Bronchial epithelial cell (primary cell): ENCODE data around the gene FBXL15. TPM values are rescaled to one million over a fixed set of nuclear protein-coding genes. Genes with fewer than 3 reads are reported as not detected.

Source experiments
- DNase-seq: peaks from one replicate; pipeline ENCODE4 v3.0.0-alpha.2; 2010; ENCODE audit warnings: low read depth
- FAIRE-seq: peaks from 2 replicates; lab custom pipeline; 2011; peaks lifted over from hg19 to GRCh38; lab: Jason Lieb, UNC
- H3K27me3 ChIP-seq: 2 replicates; pipeline ENCODE4 v1.5.1; 2011; ENCODE audit warnings: low read length; ENCODE audit not compliant: control insufficient read depth, insufficient read depth
- H3K36me3 ChIP-seq: 2 replicates; pipeline ENCODE4 v1.5.1; 2011; ENCODE audit warnings: low read length; ENCODE audit not compliant: control insufficient read depth, insufficient read depth
- H3K4me3 ChIP-seq: 2 replicates; pipeline ENCODE4 v1.5.1; 2011; ENCODE audit warnings: mild to moderate bottlenecking, low read depth, low read length, control low read depth
- total RNA-seq: library from RNA; depleted of rRNA; stranded (reverse); fragments of >200 nt; gene quantifications from 2 replicates; pipeline ENCODE4 v1.2.1, GENCODE V29; 2014
- TF ChIP-seq, protein P1 (sequence below): IDR thresholded peaks from 2 replicates; pipeline ENCODE4 v1.5.1; 2011; ENCODE audit warnings: mild to moderate bottlenecking, moderate library complexity, low read length, control low read depth, inconsistent platforms; ENCODE audit not compliant: insufficient read depth, severe bottlenecking

The FBXL15 gene
- total RNA-seq, 1 donor from 2014 or later, result 9.7 TPM

DNA sequence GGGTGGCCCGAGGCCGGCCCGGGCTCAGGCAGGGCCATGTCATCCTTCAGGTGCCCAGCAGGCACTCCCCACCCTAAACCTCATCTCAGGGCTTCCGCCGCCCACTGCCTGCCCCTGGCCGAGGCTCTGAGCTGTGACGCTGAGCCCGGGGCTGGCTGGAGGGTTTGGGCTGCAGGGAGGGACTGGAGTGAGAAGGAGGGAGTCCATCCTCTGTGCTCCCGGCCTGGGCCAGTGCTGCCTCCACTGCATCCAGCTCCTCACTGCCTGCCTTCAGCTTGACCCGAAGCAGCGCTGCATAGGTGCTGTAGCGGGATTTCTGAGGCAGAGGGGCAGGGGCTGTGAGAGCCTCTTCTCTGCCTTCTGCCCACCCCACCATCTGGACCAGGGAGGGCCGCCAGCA lies 17.5 kb upstream of the FBXL15 start:
- H3K36me3 ChIP-seq, result peaks cover 27% of the 10 kb centered on the region
- H3K27me3 ChIP-seq, result peaks cover 3% of the 10 kb centered on the region
- FAIRE-seq, result no peak
- H3K4me3 ChIP-seq, result no peak overlapping the region
- no peak for DNase-seq
- TF ChIP-seq, protein P1, sequence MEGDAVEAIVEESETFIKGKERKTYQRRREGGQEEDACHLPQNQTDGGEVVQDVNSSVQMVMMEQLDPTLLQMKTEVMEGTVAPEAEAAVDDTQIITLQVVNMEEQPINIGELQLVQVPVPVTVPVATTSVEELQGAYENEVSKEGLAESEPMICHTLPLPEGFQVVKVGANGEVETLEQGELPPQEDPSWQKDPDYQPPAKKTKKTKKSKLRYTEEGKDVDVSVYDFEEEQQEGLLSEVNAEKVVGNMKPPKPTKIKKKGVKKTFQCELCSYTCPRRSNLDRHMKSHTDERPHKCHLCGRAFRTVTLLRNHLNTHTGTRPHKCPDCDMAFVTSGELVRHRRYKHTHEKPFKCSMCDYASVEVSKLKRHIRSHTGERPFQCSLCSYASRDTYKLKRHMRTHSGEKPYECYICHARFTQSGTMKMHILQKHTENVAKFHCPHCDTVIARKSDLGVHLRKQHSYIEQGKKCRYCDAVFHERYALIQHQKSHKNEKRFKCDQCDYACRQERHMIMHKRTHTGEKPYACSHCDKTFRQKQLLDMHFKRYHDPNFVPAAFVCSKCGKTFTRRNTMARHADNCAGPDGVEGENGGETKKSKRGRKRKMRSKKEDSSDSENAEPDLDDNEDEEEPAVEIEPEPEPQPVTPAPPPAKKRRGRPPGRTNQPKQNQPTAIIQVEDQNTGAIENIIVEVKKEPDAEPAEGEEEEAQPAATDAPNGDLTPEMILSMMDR, result no peak

DNA sequence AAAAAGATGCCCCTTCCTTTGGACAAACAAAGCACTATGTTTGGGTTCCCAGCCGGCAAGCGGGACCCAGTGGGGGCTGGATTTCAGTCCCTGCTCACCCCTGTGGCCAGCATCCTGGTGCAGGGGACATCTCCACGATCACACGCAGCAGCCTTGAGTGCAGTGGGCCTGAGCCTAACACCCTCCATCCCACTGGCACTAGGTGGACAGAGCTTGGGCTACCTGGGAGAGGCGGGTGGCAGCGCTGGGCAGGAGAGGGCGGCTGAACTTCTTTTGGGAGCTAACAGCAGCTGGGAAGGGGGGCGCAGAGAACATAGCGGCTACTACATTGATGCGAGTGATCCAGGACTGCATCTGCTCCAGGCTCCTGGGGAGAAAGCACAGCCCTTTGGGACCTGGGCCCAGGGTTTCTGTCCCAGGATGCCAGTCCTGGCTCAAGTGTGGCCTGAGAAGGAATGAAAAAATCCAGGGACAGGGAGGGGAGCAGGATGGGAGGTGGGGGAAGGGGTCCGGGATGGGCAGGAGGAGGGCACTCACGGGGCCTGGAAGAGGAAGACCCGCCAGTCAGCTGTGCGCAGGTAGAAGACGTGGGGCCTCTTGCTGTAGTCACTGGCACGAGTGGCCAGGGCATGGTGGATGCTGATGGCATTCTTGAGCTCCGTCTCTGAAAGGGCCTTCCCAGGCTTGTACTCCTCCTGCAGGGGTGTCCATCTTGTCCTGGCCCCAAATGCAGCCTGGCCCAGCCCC lies 16.1 kb upstream of the FBXL15 start:
- H3K4me3 ChIP-seq, result no peak overlapping the region
- TF ChIP-seq, protein P1, result no peak
- FAIRE-seq (no peak), DNase-seq (no peak)
- H3K36me3 ChIP-seq, result peaks cover 27% of the 10 kb centered on the region
- H3K27me3 ChIP-seq, result peaks cover 12% of the 10 kb centered on the region

DNA sequence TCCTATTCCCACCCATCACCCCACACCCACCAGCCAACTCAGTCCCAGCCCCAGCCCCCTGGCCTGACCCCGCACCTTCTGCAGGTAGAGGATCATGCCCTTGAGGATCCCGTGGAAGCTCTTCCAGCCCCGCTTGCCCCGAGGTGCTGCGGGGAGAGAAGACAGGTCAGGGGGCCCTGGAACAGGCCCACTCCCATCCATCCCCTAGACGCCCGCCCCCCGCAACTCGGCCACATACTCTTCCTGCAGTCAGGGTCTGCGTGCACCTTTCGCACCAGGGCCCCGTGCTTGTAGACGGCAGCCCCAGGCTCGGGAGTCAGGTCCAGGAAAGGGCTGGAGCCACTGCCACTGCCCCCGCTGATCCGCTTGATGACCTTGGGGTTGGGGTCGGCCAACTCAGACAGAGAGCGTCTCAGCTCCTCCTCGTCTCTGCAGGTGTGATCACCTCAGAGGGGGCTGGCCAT lies 15.5 kb upstream of the FBXL15 start:
- Histone ChIP-seq H3K27me3 (peaks cover 18% of the 10 kb centered on the region), H3K36me3 (peaks cover 21% of the 10 kb centered on the region), H3K4me3 (no peak overlapping the region)
- no peak for DNase-seq
- no peak for FAIRE-seq
- TF ChIP-seq, protein P1, result no peak

DNA sequence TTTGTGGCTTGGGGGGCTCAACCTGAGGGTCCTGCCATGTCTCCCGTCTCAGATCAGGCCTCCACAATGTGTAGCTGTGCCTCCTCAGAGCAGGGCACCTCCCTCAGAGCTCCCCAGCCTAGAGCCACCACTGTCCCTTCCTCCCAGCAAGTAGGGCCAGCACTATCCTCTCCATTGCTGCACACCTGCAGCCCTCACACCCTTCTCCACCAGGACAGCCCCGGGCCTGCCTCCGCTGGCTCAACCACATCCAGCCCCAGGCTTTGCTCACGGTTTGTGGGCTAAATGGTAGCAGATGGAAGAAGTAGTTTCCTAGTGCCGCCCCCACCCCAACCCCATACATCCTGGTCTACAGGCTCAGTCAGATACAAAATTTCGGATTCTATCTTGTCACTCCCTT lies 15.0 kb upstream of the FBXL15 start:
- peaks cover 22% of the 10 kb centered on the region for H3K27me3 ChIP-seq
- FAIRE-seq (no peak), DNase-seq (no peak)
- no peak overlapping the region for H3K4me3 ChIP-seq
- peaks cover 17% of the 10 kb centered on the region for H3K36me3 ChIP-seq
- TF ChIP-seq, protein P1, result no peak

DNA sequence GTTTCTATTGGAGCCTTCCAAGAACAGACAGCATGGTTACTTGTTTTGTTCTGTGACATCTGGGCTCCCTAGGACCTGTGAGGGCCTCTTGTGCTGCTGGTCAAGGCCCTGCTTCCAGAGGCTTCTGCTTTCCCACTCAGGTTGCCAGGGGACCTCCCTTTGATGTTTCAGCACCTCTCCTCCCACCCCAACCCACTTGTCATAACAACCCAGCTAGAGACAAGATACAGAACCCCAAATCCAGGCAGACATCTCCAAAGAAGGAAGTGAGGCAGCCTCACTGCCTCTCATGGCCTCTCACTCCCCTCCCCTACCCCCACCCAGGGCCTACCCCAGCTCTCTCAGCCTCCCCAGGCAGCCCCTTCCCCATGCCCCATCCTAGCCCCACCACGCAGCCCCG lies 13.8 kb upstream of the FBXL15 start:
- Histone ChIP-seq H3K4me3 (no peak overlapping the region), H3K27me3 (peaks cover 33% of the 10 kb centered on the region), H3K36me3 (peaks cover 6% of the 10 kb centered on the region)
- DNase-seq (no peak), FAIRE-seq (no peak)
- TF ChIP-seq, protein P1, result no peak
